ENCODE results near the gene ASTN2.

- TF ChIP-seq POLR2AphosphoS5 (IDR thresholded peaks at IDR 0.05; ENCODE audit: low read depth, low read length) = no peak
- TF ChIP-seq TAF1 (IDR thresholded peaks at IDR 0.05; ENCODE audit: borderline replicate concordance, insufficient read depth, low read length) = no peak
- TF ChIP-seq SIN3A (IDR thresholded peaks at IDR 0.05; ENCODE audit: borderline replicate concordance, insufficient read depth, low read length) = no peak
- TF ChIP-seq, protein P1, sequence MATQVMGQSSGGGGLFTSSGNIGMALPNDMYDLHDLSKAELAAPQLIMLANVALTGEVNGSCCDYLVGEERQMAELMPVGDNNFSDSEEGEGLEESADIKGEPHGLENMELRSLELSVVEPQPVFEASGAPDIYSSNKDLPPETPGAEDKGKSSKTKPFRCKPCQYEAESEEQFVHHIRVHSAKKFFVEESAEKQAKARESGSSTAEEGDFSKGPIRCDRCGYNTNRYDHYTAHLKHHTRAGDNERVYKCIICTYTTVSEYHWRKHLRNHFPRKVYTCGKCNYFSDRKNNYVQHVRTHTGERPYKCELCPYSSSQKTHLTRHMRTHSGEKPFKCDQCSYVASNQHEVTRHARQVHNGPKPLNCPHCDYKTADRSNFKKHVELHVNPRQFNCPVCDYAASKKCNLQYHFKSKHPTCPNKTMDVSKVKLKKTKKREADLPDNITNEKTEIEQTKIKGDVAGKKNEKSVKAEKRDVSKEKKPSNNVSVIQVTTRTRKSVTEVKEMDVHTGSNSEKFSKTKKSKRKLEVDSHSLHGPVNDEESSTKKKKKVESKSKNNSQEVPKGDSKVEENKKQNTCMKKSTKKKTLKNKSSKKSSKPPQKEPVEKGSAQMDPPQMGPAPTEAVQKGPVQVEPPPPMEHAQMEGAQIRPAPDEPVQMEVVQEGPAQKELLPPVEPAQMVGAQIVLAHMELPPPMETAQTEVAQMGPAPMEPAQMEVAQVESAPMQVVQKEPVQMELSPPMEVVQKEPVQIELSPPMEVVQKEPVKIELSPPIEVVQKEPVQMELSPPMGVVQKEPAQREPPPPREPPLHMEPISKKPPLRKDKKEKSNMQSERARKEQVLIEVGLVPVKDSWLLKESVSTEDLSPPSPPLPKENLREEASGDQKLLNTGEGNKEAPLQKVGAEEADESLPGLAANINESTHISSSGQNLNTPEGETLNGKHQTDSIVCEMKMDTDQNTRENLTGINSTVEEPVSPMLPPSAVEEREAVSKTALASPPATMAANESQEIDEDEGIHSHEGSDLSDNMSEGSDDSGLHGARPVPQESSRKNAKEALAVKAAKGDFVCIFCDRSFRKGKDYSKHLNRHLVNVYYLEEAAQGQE (IDR thresholded peaks at IDR 0.05; ENCODE audit: insufficient read depth in 1 of 2, low read depth in 2 of 2, low read length in 2 of 2) = no peak
- TF ChIP-seq FOXP2 (optimal IDR thresholded peaks at IDR 0.05; ENCODE audit: borderline replicate concordance, extremely low read depth, extremely low read length, insufficient read depth) = no peak
Observed at GRCh38 chr9:116574027-116574679, 840.7 kb downstream of the ASTN2 start.

Measured in PFSK-1 (cell line).